Melanocyte of skin (primary cell): Measurements from ENCODE around the gene TCEAL1. TPM values are rescaled to one million over a fixed set of nuclear protein-coding genes. Genes with fewer than 3 reads are reported as not detected.

ENCODE experiments used
- total RNA-seq, 2 donors: library from RNA; depleted of rRNA; stranded (reverse); fragments of >200 nt; gene quantifications; 2 replicates each; pipeline ENCODE4 v1.2.3, GENCODE V29; 2012

TCEAL1 gene
- 10 to 100 TPM; 27.2 to 27.6 TPM for total RNA-seq

DNA sequence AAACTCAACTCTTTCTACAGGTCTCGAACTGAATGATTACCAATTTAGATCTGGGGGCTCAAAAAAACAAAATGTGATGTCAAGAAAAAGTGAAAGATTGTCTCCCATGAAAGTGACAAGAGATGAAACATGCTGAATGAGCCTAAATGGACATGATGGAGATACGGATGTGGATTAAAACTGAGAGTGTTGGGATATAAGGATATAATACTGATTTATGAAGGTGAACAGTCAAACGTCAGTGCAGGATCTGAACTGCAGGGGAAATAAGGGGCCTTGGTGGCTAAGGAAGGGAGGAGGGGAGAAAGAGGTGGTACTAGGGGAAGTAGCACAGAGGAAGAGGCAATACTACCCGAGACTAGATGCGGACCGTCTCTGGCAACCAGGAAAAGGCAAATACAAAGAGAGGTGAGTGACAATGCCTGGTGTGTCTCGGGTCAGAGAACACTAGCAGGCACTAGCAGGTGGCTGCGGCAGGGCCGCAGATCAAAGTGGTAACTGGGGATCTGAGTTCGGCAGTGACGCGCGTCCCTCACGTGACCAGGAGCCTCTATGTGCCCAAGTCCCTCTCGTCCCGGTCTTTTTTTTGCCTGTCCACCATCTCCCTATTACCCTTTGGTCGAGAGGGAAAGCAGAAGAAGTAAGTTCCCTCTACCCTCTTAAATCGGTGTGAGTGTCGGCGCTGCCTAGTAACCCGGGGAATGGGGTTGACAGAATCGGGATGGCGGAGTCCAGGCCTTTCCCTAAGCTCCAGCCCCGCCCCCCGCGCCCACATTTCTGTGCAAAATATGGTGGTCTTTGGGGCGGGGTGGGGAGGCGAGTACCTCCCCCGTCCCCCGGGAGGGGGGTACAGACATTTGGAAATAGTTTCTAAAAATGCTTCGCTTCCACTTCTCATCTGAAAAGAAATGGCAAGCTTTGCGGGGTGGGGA, at the start of gene TCEAL1:
TCEAL1 (plus strand) TSS at position 590 of the 932 bp plus-strand sequence. CDS start 942 bp downstream, outside the sequence.

DNA sequence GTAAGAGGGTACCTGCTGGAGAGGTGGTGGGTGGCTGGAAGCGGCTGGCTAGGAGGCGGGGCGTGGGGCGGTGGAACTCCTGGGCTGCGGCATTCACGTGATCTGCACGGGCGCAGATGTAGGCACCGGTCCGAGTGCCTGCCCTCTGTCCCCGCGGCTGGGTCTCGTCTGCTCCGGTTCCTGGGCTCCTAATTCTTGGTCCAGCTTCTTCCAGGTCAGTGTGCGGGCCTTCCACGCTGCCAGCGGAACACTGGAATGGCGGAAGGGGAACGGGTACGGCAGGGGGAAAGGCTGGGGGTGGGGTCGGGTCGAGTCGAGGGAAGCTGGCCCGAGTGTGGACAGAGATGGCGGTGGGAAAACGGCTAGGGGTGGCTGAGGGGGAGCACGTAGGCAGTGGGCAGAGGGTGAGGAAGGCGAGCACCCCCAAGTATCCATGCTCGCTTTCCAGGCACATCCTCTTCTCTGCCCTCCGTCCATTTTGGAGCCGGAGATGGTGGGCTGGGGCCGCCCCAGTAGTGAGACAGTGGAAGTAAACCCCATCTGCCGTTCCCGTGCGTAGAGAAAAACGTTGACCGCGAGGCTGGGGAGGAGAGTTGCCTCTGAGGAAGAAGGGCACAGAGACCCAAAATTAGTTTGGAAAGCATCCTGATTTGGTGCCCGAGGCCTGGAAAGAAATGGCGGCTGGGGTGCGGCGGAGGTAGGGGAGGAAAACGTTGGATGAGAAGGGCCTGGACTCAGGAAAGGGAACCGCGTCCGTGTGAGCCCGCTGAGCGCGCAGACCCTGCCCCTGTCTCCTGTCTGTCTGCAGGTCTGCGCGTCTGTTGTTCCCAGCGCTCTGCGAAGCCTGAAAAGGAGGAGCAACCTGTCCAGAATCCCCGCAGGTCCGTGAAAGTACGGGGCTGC, 43.1 kb upstream of the TCEAL1 start, which contains the start of gene TCEAL4:
TCEAL4 (plus strand) TSS at position 105 of the 903 bp plus-strand sequence. CDS start 1,161 bp downstream, outside the sequence.

DNA sequence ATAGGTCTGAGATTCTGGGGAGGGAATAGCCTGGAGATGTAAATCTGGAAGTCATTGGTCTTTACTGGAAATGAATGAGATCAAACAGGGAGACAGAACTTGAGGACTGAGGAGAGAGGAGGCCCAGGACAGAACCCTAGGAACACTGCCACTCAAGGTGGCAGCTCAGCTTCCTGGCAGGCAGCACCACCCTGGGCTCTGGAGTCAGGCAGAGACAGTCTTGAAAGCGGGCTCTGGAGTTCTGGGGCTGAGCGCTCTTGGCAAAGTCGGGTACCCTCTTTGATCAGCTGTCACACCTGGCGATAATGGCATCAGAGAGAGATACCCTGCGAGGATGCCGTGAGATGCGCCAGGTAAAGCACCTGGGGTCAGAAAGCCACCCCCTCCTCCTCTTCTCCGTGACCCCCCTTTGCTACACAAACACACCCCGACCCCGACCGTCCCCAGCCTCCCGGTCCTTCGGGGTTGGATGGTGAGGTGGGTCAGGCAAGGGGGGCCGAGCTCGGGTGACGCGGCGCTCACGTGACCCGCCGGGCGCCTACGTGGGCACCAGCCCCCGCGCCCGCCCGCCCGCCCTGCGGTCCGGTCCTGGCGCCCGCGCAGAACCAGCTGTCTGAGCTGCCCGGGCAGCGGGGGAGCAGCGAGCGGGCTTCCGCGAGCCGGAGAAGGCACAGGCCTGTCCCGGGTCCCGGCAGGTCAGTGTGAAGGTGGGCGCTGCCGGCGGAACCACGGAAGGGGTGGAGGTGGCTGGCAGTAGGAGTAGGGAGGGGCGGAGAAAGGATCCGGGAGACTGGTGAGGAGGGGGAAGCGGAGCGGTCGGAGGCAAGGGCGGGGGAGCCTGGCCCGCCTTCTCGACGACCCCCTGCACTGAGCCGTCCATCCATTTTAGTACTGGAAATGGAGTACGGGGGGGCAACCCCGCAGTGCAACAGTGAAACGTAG, 21.1 kb upstream of the TCEAL1 start, which contains the start of gene TCEAL3:
TCEAL3 (plus strand) TSS at position 600 of the 942 bp plus-strand sequence. CDS start 1,102 bp downstream, outside the sequence.

Other genes with a start within 250 kb of the TCEAL1 start
- under 1 TPM; under 0.01 TPM for gene RAB40A, start 109.5 kb upstream of the TCEAL1 start, total RNA-seq
- gene TCEAL4, start 43.5 kb upstream of the TCEAL1 start, total RNA-seq, result 10 to 100 TPM; 18.6 to 25.6 TPM
- gene TCEAL3, start 21.0 kb upstream of the TCEAL1 start, total RNA-seq, result 1 to 10 TPM; 3.8 to 7.0 TPM
- gene MORF4L2, start 57.7 kb downstream of the TCEAL1 start, total RNA-seq, result 100 to 1,000 TPM; 563 to 639 TPM
- gene TMEM31, start 81.9 kb downstream of the TCEAL1 start, total RNA-seq, result not detected
- gene PLP1, start 147.9 kb downstream of the TCEAL1 start, total RNA-seq, result 100 to 1,000 TPM; 171 to 300 TPM
- 1 to 10 TPM in 1 of 2 donors, under 1 TPM in 1; 0.67 to 1.0 TPM for gene RAB9B, start 203.3 kb downstream of the TCEAL1 start, total RNA-seq